ENCODE results near the gene KCNIP2. TPM values are rescaled to one million over a fixed set of nuclear protein-coding genes. Genes with fewer than 3 reads are reported as not detected.

The KCNIP2 gene
- 1 to 10 TPM in 1 of 4 donors, under 1 TPM in 3; 0.32 to 1.7 (median 0.54) TPM for total RNA-seq

DNA sequence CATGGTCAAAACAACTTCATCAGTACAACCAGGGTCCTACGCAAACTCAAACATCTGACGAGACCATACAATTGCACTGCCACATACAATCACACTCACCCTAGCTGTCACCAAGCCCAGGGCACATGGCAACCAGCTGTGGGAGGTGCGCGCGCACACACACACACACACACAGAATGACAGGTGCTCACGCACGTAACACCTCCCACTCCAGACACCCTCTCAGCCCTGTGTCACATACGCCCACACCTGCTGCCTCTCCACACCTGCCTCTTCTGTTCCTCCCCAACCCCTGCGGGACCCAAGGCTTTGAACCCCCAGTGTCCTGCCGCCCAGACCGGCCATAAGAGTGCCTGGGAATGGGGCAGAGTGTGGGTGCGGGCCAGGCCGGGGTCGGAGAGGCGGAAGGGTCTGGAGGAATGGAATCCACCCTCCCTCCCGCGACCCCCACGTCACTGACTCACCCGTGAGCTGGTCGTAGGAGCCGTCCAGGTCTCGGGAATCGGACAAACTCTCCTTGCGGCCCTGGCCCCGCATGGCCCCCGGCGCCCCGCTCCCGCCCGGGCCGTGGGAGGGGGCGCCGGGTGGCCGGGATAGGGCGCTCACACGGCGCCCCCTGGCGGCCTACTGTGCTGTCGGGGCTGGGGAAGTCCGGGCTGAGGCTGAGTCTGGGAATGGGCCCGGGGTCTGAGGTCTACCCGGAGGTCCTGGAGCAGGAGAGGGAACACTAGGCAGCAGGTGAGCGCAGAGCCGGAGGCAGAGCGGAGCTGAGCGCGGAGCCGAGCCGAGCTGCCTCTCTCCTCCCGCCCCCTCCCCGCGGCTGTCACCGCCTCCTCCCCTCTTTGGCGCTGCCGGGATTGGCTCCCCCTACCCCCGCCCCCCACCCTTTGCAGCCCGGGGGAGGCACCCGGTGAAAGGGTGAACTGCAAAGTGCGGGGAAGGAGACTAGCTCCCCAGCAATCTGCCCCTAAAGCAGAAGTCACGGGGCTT lies at the start of gene KCNIP2:
Gene KCNIP2 (minus strand): TSS at position 769 of the 990 bp plus-strand sequence. CDS start 232 bp downstream, at position 537.
- no peak within 1 kb of the TSS for H3K27ac ChIP-seq (replicated peaks in 1 of 4)
- peaks cover 0 to 9% (median 0%) of the 10 kb centered on the region in 4 donors for H3K27me3 ChIP-seq
- 51% methylated on average over 24 of the region's 60 CpGs for WGBS
- H3K9me3 ChIP-seq = no peaks in the 10 kb centered on the region
- H3K4me1 ChIP-seq = peaks cover 34 to 47% (median 42%) of the 10 kb centered on the region in 4 donors
- H3K36me3 ChIP-seq = peaks cover 14 to 35% (median 26%) of the 10 kb centered on the region in 4 donors
- TF ChIP-seq, protein P1, sequence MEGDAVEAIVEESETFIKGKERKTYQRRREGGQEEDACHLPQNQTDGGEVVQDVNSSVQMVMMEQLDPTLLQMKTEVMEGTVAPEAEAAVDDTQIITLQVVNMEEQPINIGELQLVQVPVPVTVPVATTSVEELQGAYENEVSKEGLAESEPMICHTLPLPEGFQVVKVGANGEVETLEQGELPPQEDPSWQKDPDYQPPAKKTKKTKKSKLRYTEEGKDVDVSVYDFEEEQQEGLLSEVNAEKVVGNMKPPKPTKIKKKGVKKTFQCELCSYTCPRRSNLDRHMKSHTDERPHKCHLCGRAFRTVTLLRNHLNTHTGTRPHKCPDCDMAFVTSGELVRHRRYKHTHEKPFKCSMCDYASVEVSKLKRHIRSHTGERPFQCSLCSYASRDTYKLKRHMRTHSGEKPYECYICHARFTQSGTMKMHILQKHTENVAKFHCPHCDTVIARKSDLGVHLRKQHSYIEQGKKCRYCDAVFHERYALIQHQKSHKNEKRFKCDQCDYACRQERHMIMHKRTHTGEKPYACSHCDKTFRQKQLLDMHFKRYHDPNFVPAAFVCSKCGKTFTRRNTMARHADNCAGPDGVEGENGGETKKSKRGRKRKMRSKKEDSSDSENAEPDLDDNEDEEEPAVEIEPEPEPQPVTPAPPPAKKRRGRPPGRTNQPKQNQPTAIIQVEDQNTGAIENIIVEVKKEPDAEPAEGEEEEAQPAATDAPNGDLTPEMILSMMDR (IDR thresholded peaks at IDR 0.05) = peak; percentile 32 to 49 (median 33)
- no peak for TF ChIP-seq POLR2AphosphoS5 (IDR thresholded peaks at IDR 0.05)
- intact Hi-C loops (cut with DNase I) = no loop called here
- no peak for DNase-seq (ENCODE audit: extremely low spot score)
- peak within 1 kb of the TSS; percentile 6 to 39 (median 30) for H3K4me3 ChIP-seq

DNA sequence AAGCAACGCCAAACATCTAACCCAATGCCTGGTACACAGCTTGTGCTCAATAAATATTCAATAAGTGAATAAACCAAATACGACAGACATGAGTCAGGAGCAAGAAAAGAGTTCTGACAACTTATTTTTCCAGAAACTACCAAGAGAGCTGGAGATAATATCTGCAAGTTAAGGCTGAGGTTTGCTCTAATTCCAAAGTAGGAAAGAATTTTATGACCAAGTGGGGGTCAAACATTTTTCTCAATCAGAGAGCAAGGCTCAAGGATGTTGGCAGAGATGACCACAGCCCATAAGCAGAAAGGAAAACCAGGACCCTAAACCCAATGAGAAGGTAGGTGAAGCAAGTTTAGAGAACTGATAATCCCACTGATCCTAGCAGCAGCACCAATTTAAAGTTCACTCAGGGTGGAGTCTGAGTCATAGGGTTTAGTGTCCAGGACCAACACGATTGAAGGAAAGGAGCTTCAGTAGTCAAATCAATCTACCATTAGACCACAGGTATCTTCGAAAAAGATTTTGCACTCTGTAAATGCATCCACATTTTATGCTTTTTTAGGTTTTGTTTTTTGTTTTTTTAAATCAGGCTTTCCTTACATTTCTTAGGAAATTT lies 49.3 kb upstream of the KCNIP2 start:
- intact Hi-C loops (cut with DNase I) = no loop called here
- Histone ChIP-seq H3K4me3 (no peak overlapping the region), H3K36me3 (no peaks in the 10 kb centered on the region), H3K27ac (replicated peaks in 1 of 4) (no peak overlapping the region), H3K4me1 (peaks cover 5 to 34% (median 16%) of the 10 kb centered on the region in 4 donors), H3K27me3 (no peaks in the 10 kb centered on the region), H3K9me3 (no peaks in the 10 kb centered on the region)
- WGBS = 81% methylated on average over 4 of the region's 4 CpGs
- TF ChIP-seq POLR2AphosphoS5 (IDR thresholded peaks at IDR 0.05) = no peak
- TF ChIP-seq, protein P1 (IDR thresholded peaks at IDR 0.05) = no peak
- TF ChIP-seq POLR2A (IDR thresholded peaks at IDR 0.05; ENCODE audit: low read depth) = no peak
- no peak for TF ChIP-seq EP300 (IDR thresholded peaks at IDR 0.05)
- DNase-seq (ENCODE audit: extremely low spot score) = no peak

DNA sequence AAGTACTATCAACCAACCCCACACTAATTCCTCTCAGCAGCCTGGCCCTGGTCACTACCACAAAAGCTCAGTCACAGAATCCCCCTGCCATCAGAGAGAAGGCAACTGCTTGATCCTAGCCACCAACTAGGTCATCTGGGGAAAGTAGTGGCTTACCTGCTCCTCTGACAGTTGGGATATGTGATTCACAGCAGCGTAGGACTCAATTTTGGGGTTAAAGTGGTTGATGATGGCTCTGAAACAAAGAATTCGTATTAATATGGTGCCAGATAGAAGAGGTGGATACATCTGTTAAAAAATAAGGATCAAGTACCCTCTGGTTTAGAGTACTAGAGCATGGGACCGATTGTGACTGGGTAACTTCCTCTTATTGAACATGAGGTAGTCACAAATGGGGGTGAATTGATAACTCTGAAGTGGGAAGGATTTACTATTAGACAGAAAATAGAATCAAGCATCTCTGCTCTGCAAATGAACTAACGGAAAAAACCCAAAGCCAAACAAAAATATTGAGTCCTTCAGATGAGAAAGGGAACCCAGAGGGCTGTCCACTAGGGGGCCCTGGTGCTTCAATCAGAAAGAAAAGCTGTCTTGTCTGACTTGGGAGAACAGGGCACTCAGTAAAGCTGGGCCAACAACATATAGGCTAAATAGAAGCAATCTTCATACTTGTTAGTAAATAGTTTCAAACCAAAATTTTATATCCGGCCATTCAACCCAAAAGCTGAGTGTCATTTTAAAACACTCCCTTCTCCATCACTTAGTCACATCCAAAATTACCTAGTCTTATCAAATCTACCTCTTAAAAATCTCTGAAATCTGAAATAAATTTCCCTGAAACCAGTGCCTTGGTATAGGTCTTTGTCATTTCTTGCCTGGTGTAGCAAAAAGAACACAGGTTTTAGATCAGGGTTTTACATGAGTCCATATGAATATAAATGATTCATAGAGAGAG lies 45.9 kb upstream of the KCNIP2 start:
- no peak overlapping the region for H3K27ac ChIP-seq (replicated peaks in 1 of 4)
- TF ChIP-seq EP300 (IDR thresholded peaks at IDR 0.05) (no peak), POLR2AphosphoS5 (IDR thresholded peaks at IDR 0.05) (no peak)
- TF ChIP-seq, protein P1 (IDR thresholded peaks at IDR 0.05) = peak; percentile 62 to 80 (median 76)
- no peaks in the 10 kb centered on the region for H3K27me3 ChIP-seq
- WGBS = 59% methylated on average over 5 of the region's 5 CpGs
- DNase-seq (ENCODE audit: extremely low spot score) = no peak
- H3K36me3 ChIP-seq = peaks cover 0 to 5% (median 0%) of the 10 kb centered on the region in 4 donors
- H3K9me3 ChIP-seq = no peaks in the 10 kb centered on the region
- H3K4me1 ChIP-seq = peaks cover 0 to 30% (median 10%) of the 10 kb centered on the region in 4 donors
- intact Hi-C loops (cut with DNase I) = no loop called here
- H3K4me3 ChIP-seq = no peak overlapping the region

- no peak overlapping the region for H3K4me3 ChIP-seq
- no peak overlapping the region for H3K27ac ChIP-seq (replicated peaks in 1 of 4)
- H3K36me3 ChIP-seq = peaks cover 0 to 5% (median 0%) of the 10 kb centered on the region in 4 donors
- intact Hi-C loops (cut with DNase I) = no loop called here
- TF ChIP-seq POLR2AphosphoS5 (IDR thresholded peaks at IDR 0.05) (no peak), EP300 (IDR thresholded peaks at IDR 0.05) (no peak), POLR2A (IDR thresholded peaks at IDR 0.05; ENCODE audit: low read depth) (no peak)
- TF ChIP-seq, protein P1 (IDR thresholded peaks at IDR 0.05) = no peak
- 85% methylated on average over 2 of the region's 2 CpGs for WGBS
- DNase-seq (ENCODE audit: extremely low spot score) = no peak
- H3K9me3 ChIP-seq = no peaks in the 10 kb centered on the region
- peaks cover 0 to 22% (median 7%) of the 10 kb centered on the region in 4 donors for H3K4me1 ChIP-seq
- no peaks in the 10 kb centered on the region for H3K27me3 ChIP-seq
Measured at GRCh38 chr10:101888251-101888949, 44.8 kb upstream of the KCNIP2 start.

Data from esophagus muscularis mucosa (tissue), 4 donors.